Uterus (tissue), 2 donors: Measurements from ENCODE around the gene GGTA1.

ENCODE experiments used
- CTCF ChIP-seq, 4 experiments: fragments of 200-600 bp in 2 of 4; fragments of 450-650 bp in 2 of 4; sonication (generic) in 2 of 4; IDR thresholded peaks; one replicate each; pipeline ENCODE4 v1.5.1; 2016 to 2019; ENCODE audit warnings: antibody characterized with exemption in 4 of 4, mild to moderate bottlenecking in 2 of 4, moderate library complexity in 1 of 4
- POLR2A ChIP-seq, 2 donors: fragments of 450-650 bp; IDR thresholded peaks; one replicate each; pipeline ENCODE4 v1.6.1; 2016; ENCODE audit warnings: antibody characterized with exemption in 2 of 2, mild to moderate bottlenecking in 1 of 2, moderate library complexity in 1 of 2

- TF ChIP-seq CTCF (IDR thresholded peaks at IDR 0.05) (no peak), POLR2A (IDR thresholded peaks at IDR 0.05) (no peak)
Measured at GRCh38 chr9:121500165-121500478, 478 bp upstream of the GGTA1 start.
